ENCODE data around the gene TMEM169.

DNA sequence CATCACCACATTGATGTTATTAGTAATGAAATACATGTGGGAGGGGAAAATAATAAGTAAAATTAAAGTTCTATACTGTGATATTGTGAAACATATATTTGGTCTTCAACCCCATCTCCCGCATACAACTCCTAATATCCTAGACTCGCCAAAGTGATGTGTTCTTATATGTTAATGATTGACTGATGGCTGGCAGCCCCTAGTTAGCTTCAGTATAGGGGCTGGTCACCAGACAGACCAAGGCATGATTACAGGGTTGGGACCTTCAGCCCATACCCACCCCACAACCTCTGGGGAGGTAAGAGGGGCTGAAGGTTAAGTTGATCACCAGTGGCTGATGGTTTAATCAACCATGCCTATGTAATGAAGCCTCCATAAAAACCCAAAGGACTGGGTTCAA lies 40.3 kb upstream of the TMEM169 start:
- TF ChIP-seq, protein P1, sequence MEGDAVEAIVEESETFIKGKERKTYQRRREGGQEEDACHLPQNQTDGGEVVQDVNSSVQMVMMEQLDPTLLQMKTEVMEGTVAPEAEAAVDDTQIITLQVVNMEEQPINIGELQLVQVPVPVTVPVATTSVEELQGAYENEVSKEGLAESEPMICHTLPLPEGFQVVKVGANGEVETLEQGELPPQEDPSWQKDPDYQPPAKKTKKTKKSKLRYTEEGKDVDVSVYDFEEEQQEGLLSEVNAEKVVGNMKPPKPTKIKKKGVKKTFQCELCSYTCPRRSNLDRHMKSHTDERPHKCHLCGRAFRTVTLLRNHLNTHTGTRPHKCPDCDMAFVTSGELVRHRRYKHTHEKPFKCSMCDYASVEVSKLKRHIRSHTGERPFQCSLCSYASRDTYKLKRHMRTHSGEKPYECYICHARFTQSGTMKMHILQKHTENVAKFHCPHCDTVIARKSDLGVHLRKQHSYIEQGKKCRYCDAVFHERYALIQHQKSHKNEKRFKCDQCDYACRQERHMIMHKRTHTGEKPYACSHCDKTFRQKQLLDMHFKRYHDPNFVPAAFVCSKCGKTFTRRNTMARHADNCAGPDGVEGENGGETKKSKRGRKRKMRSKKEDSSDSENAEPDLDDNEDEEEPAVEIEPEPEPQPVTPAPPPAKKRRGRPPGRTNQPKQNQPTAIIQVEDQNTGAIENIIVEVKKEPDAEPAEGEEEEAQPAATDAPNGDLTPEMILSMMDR (IDR thresholded peaks at IDR 0.05; ENCODE audit: low read length), result no peak
- no peak for TF ChIP-seq EZH2 (IDR thresholded peaks at IDR 0.05; ENCODE audit: borderline replicate concordance, low read length)
